IgD-negative memory B cell (primary cell): ENCODE measurements around the gene ACER2. TPM values are rescaled to one million over a fixed set of nuclear protein-coding genes. Genes with fewer than 3 reads are reported as not detected.
A peak's percentile ranks its signal among the peaks of the same experiment; 100 is the strongest.
"Not testable (repeated sequence)": the region's sequence is repeated elsewhere in the genome, so short reads cannot be mapped to it uniquely, and the experiment has no call there.

Experiments used
- H3K27ac Mint-ChIP-seq, 3 donors: one replicate each; pipeline ENCODE4 v1.8.0; 2020 to 2022; ENCODE audit warnings: mild to moderate bottlenecking in 3 of 3, mixed read lengths in 3 of 3, moderate library complexity in 1 of 3
- H3K27me3 Mint-ChIP-seq: one replicate; pipeline ENCODE4 v1.8.0; 2021; ENCODE audit warnings: mixed read lengths
- H3K36me3 Mint-ChIP-seq: one replicate; pipeline ENCODE4 v1.8.0; 2020; ENCODE audit warnings: mild to moderate bottlenecking, mixed read lengths
- H3K4me1 Mint-ChIP-seq, 3 donors: one replicate each; pipeline ENCODE4 v1.8.0; 2020 to 2022; ENCODE audit warnings: mixed read lengths in 3 of 3, mild to moderate bottlenecking in 1 of 3
- H3K4me3 Mint-ChIP-seq, 4 donors: one replicate each; pipeline ENCODE4 v1.8.0; 2020 to 2022; ENCODE audit warnings: mild to moderate bottlenecking in 4 of 4, mixed read lengths in 4 of 4, moderate library complexity in 3 of 4
- H3K9me3 Mint-ChIP-seq, 3 donors: one replicate each; pipeline ENCODE4 v1.8.0; 2020 to 2021; ENCODE audit warnings: mixed read lengths in 3 of 3, mild to moderate bottlenecking in 1 of 3
- polyA plus RNA-seq: library from polyadenylated mRNA; unstranded; fragments of 300-500 nt; fragmentation: Illumina TruSeq; gene quantifications from one replicate; pipeline ENCODE4 v1.2.3, GENCODE V29; 2021

Gene ACER2
- polyA plus RNA-seq, 1 donor from 2014 or later = 0.85 TPM

DNA sequence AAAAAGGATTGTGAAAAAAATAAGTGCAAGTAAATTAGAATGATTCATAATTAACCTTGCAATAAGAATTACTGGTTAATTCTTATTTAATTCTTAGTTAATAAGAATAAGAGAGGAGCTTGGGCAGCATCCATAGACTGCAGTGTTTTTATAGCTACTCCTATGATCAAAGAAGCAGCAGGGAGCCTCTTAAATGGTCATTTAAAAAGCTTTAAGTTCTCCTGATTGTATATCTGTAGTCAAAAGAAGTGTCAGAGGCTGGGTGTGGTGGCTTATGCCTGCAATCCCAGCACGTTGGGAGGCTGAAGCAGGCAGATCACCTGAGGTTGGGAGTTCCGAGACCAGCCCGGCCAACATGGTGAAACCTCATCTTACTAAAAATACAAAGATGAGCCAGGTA lies 14.4 kb downstream of the ACER2 start:
- Mint-ChIP-seq H3K4me3 (no peak overlapping the region), H3K27me3 (no peaks in the 10 kb centered on the region), H3K4me1 (peaks cover 0 to 3% (median 0%) of the 10 kb centered on the region in 3 donors), H3K9me3 (no peaks in the 10 kb centered on the region), H3K27ac (no peak overlapping the region), H3K36me3 (peaks cover 5% of the 10 kb centered on the region)

DNA sequence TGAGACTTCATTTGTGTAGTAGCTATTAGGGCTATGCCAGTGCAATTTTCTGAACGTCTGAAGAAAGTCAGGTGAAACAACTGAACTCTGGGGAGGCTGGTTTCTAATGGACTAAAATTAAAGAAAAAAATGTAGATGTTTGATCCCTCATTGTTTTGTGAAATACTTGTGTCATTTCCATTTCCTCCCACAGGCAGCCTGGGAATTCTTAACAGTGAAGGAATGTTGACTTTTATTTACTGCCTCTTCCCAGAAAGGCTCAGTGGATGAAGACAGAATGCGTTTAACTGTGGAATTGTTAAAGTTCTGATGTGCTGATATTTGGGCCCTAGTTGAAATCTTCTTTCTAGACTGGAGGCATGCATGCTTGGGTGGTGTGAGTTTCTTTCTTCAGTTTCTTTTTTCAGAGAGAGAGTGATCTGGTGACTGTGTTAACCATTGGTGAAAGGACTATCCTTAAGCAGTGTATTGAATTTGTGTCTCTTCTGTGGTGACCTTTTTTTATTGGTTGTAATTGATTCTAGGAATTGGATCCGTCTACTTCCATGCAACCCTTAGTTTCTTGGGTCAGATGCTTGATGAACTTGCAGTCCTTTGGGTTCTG lies 15.5 kb downstream of the ACER2 start:
- Mint-ChIP-seq H3K27me3 (no peaks in the 10 kb centered on the region), H3K4me3 (no peak overlapping the region), H3K27ac (peak overlapping the region in 1 of 3 donors; percentile 13)

DNA sequence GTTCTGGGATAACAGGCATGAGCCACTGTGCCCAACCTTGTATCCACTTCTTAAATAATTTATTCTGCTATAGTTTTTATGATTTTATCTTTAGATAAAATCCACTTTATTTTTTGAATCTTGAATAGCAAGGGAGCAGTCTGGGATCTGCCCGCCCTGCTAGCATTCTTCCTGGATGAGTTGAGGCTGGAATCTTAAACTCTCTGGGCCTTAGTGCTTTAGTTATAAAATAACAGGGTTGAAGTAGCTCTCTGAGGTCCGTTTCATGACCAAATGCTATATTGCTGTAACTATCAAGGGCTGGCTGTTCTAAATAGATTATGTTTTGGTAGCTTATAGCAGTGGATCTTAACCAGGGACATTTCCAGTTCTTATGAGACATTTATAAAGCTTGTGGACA lies 20.8 kb downstream of the ACER2 start:
- H3K27me3 Mint-ChIP-seq = no peaks in the 10 kb centered on the region
- H3K36me3 Mint-ChIP-seq = peaks cover 2% of the 10 kb centered on the region
- H3K9me3 Mint-ChIP-seq = no peaks in the 10 kb centered on the region
- H3K4me1 Mint-ChIP-seq = no peaks in the 10 kb centered on the region
- H3K27ac Mint-ChIP-seq = no peak overlapping the region
- H3K4me3 Mint-ChIP-seq = no peak overlapping the region

More for the DNA sequence above, 15.5 kb downstream of the ACER2 start:
- Mint-ChIP-seq H3K36me3 (peaks cover 5% of the 10 kb centered on the region), H3K4me1 (peaks cover 0 to 3% (median 0%) of the 10 kb centered on the region in 3 donors), H3K9me3 (no peaks in the 10 kb centered on the region)

GRCh38 chr9:19430201-19430760 lies 21.5 kb downstream of the ACER2 start:
- Mint-ChIP-seq H3K4me3 (no peak overlapping the region), H3K27ac (no peak overlapping the region), H3K4me1 (no peaks in the 10 kb centered on the region), H3K27me3 (no peaks in the 10 kb centered on the region), H3K36me3 (peaks cover 5% of the 10 kb centered on the region), H3K9me3 (no peaks in the 10 kb centered on the region)

DNA sequence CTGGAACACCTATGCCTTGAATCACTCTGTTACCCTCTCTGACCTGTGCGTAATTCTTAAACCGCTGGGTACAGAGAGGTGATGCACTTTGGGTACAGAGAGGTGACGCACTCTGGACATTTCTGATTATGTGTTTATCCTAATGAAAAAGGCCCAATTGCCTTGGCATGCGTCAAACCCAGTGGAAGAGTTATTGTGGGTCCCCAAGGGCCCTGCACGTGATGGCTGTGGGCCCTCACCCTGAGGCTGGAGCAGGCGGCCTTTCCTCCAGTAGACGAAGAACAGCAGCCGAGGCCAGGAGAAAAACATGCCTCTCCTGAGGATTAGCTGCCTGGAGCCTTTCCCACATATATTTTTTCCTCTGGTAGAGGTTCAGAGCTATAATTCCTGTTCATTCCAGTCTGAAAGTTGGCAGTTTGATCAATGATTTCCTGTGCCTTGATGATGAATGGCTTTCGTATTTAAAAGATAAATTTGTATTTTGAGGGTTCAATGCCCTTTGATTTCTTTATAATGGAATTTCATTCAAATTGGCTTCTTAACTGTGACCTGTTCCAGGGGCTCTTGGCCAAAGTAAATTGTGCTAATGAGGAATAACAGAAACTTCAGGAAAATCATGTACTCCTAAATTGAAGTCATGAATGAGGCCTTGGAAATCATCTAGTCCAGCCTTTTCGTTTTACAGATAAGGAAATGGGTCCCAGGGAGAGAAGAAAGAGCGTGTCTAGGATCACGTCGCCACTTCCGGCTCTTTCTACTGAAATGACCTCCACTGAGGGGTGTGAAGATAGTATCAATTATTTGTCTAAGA lies 22.8 kb downstream of the ACER2 start:
- Mint-ChIP-seq H3K27me3 (no peaks in the 10 kb centered on the region), H3K9me3 (no peaks in the 10 kb centered on the region), H3K4me3 (no peak overlapping the region), H3K4me1 (no peaks in the 10 kb centered on the region), H3K27ac (no peak overlapping the region), H3K36me3 (peaks cover 5% of the 10 kb centered on the region)

DNA sequence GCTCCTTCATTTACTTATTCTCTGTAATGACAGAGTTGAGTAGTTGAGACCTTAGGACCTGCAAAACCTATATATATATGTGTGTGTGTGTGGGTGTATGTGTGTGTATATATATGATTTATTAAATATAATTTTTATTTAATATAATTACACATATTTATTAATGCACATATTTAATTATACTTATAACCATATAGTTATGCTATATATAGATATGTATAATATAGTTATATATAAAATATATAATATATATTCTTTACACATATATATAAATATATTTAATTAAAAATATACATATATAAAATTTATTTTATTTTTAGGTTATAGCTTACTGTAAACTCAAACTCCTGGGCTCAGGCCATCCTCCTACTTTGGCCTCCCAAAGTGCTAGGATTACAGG lies 23.7 kb downstream of the ACER2 start:
- Mint-ChIP-seq H3K9me3 (no peaks in the 10 kb centered on the region), H3K4me1 (no peaks in the 10 kb centered on the region), H3K36me3 (peaks cover 6% of the 10 kb centered on the region), H3K27me3 (no peaks in the 10 kb centered on the region), H3K4me3 (no peak overlapping the region), H3K27ac (no peak overlapping the region)

GRCh38 chr9:19433729-19434128 lies 24.9 kb downstream of the ACER2 start:
- H3K9me3 Mint-ChIP-seq, H3K4me3 Mint-ChIP-seq: not testable (repeated sequence)

GRCh38 chr9:19440376-19440775 lies 31.6 kb downstream of the ACER2 start:
- Mint-ChIP-seq H3K4me1 (peaks cover 5 to 16% (median 10%) of the 10 kb centered on the region in 3 donors), H3K27ac (peak overlapping the region in 1 of 3 donors; percentile 4), H3K9me3 (peaks cover 0 to 1% (median 0%) of the 10 kb centered on the region in 3 donors), H3K36me3 (peaks cover 5% of the 10 kb centered on the region), H3K4me3 (no peak overlapping the region), H3K27me3 (no peaks in the 10 kb centered on the region)

More at GRCh38 chr9:19433729-19434128, 24.9 kb downstream of the ACER2 start:
- not testable (repeated sequence) for H3K36me3 Mint-ChIP-seq, H3K27me3 Mint-ChIP-seq, H3K4me1 Mint-ChIP-seq, H3K27ac Mint-ChIP-seq

GRCh38 chr9:19440823-19441580 lies 32.2 kb downstream of the ACER2 start:
- Mint-ChIP-seq H3K9me3 (peaks cover 0 to 1% (median 0%) of the 10 kb centered on the region in 3 donors), H3K27me3 (no peaks in the 10 kb centered on the region), H3K4me1 (peaks cover 5 to 16% (median 10%) of the 10 kb centered on the region in 3 donors), H3K27ac (peak overlapping the region in 2 of 3 donors; percentile 48 to 82), H3K4me3 (peak overlapping the region in 3 of 4 donors; percentile 79 to 88 (median 83)), H3K36me3 (peaks cover 5% of the 10 kb centered on the region)

DNA sequence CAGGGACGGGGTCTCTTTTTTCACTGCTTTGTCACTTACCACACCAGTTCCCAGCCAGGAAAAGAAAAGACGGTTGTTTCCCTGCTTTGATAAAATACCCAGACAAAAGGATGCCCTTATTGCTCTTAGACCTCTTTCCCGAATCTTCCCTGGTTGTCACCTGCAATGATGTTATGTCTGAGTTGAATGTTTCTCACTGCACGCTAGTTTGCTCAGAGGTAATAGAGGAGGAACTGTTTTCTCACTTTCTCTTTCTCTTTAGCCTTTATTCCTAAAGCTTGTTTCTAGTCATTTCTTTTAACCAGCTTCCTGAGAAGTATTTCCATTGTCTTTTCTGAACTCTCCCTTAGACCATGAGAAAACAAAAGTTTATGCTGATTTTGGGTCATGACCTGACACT lies 32.9 kb downstream of the ACER2 start:
- no peaks in the 10 kb centered on the region for H3K27me3 Mint-ChIP-seq
- H3K27ac Mint-ChIP-seq = peak overlapping the region in 2 of 3 donors; percentile 72 to 82
- peaks cover 5 to 16% (median 10%) of the 10 kb centered on the region in 3 donors for H3K4me1 Mint-ChIP-seq
- peak overlapping the region; percentile 5 to 88 (median 81) for H3K4me3 Mint-ChIP-seq
- H3K9me3 Mint-ChIP-seq = peaks cover 0 to 1% (median 0%) of the 10 kb centered on the region in 3 donors
- H3K36me3 Mint-ChIP-seq = peaks cover 5% of the 10 kb centered on the region

GRCh38 chr9:19442240-19442639 lies 33.4 kb downstream of the ACER2 start:
- Mint-ChIP-seq H3K36me3 (peaks cover 6% of the 10 kb centered on the region), H3K27ac (peak overlapping the region in 2 of 3 donors; percentile 76 to 82), H3K27me3 (no peaks in the 10 kb centered on the region), H3K4me3 (peak overlapping the region in 2 of 4 donors; percentile 83 to 88), H3K9me3 (peaks cover 0 to 1% (median 0%) of the 10 kb centered on the region in 3 donors), H3K4me1 (peaks cover 5 to 16% (median 10%) of the 10 kb centered on the region in 3 donors)

- peaks cover 0 to 1% (median 0%) of the 10 kb centered on the region in 3 donors for H3K9me3 Mint-ChIP-seq
- H3K27ac Mint-ChIP-seq = peak overlapping the region in 1 of 3 donors; percentile 57
Observed at GRCh38 chr9:19445452-19445851, 36.6 kb downstream of the ACER2 start.

DNA sequence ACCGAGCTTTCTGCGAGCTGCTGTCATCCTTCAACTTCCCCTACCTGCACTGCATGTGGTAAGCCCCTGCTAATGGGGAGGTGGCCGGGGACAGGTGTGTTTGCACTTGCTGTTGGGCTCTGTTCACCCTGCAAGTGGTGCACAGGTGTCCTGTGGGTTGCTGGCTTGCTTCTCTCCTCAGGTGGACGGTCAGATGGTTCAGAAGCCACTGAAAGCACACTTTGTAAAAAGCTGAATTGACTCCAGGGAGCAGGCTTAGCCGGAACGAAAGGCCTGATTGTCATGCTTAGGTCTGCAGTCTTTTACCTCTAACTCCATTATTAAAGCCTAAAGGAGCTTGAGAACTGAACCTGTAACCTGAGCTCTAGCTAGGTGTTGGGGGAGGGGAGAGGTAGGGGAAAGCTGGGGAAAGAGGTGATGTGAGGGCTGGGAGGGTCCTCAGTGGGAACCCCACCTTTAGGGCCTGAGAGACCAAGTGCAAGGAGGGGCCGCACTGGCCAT lies 37.6 kb downstream of the ACER2 start:
- Mint-ChIP-seq H3K4me3 (no peak overlapping the region), H3K27ac (no peak overlapping the region), H3K27me3 (no peaks in the 10 kb centered on the region), H3K36me3 (peaks cover 1% of the 10 kb centered on the region), H3K4me1 (peaks cover 7 to 13% (median 7%) of the 10 kb centered on the region in 3 donors), H3K9me3 (peaks cover 0 to 1% (median 0%) of the 10 kb centered on the region in 3 donors)

More at GRCh38 chr9:19445452-19445851, 36.6 kb downstream of the ACER2 start:
- H3K36me3 Mint-ChIP-seq = peaks cover 1% of the 10 kb centered on the region
- H3K4me1 Mint-ChIP-seq = peaks cover 5 to 16% (median 10%) of the 10 kb centered on the region in 3 donors
- no peaks in the 10 kb centered on the region for H3K27me3 Mint-ChIP-seq
- H3K4me3 Mint-ChIP-seq = no peak overlapping the region

- H3K27ac Mint-ChIP-seq = peak overlapping the region; percentile 89 to 99 (median 91)
- peak overlapping the region; percentile 87 to 93 (median 92) for H3K4me3 Mint-ChIP-seq
- H3K36me3 Mint-ChIP-seq = peaks cover 4% of the 10 kb centered on the region
- H3K27me3 Mint-ChIP-seq = no peaks in the 10 kb centered on the region
- peaks cover 16 to 30% (median 18%) of the 10 kb centered on the region in 3 donors for H3K4me1 Mint-ChIP-seq
- H3K9me3 Mint-ChIP-seq = no peaks in the 10 kb centered on the region
Observed at GRCh38 chr9:19451240-19452087, 42.7 kb downstream of the ACER2 start.
